Measurements from ENCODE around the gene MARK4. TPM values are rescaled to one million over a fixed set of nuclear protein-coding genes. Genes with fewer than 3 reads are reported as not detected.

The MARK4 gene
- total RNA-seq, 1 donor from 2014 or later, result 165 TPM

DNA sequence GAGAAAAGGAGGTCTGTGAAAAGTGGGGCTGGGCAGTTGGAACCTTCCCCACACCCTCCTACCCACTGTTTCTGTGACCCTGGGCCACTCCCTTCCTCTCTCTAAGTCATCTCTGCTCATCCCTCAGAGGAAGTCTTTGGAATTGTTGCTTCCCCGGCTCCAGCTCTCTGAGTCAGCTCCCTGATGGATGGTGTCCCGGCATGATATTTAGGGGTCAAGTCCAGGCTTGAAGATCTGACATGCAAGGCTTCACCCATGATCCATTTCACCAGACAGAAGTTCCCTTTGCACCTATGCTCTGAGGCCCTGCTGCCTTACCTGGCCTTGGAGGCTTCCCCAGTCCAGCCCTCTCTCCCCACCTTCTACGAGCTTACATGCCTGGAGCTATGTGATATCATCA, 19.2 kb upstream of the MARK4 start:
- Mint-ChIP-seq H3K27ac (ENCODE audit: unreplicated experiment) (no peak overlapping the region), H3K4me1 (ENCODE audit: unreplicated experiment) (peaks cover 25% of the 10 kb centered on the region), H3K27me3 (ENCODE audit: unreplicated experiment) (peaks cover 14% of the 10 kb centered on the region), H3K36me3 (ENCODE audit: low read depth, unreplicated experiment) (peaks cover 13% of the 10 kb centered on the region), H3K9me3 (ENCODE audit: unreplicated experiment) (no peaks in the 10 kb centered on the region), H3K4me3 (ENCODE audit: unreplicated experiment) (no peak overlapping the region)
- DNase-seq (ENCODE audit: low spot score), result no peak
- TF ChIP-seq, protein P1, sequence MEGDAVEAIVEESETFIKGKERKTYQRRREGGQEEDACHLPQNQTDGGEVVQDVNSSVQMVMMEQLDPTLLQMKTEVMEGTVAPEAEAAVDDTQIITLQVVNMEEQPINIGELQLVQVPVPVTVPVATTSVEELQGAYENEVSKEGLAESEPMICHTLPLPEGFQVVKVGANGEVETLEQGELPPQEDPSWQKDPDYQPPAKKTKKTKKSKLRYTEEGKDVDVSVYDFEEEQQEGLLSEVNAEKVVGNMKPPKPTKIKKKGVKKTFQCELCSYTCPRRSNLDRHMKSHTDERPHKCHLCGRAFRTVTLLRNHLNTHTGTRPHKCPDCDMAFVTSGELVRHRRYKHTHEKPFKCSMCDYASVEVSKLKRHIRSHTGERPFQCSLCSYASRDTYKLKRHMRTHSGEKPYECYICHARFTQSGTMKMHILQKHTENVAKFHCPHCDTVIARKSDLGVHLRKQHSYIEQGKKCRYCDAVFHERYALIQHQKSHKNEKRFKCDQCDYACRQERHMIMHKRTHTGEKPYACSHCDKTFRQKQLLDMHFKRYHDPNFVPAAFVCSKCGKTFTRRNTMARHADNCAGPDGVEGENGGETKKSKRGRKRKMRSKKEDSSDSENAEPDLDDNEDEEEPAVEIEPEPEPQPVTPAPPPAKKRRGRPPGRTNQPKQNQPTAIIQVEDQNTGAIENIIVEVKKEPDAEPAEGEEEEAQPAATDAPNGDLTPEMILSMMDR (IDR thresholded peaks at IDR 0.05; ENCODE audit: unreplicated experiment), result no peak

DNA sequence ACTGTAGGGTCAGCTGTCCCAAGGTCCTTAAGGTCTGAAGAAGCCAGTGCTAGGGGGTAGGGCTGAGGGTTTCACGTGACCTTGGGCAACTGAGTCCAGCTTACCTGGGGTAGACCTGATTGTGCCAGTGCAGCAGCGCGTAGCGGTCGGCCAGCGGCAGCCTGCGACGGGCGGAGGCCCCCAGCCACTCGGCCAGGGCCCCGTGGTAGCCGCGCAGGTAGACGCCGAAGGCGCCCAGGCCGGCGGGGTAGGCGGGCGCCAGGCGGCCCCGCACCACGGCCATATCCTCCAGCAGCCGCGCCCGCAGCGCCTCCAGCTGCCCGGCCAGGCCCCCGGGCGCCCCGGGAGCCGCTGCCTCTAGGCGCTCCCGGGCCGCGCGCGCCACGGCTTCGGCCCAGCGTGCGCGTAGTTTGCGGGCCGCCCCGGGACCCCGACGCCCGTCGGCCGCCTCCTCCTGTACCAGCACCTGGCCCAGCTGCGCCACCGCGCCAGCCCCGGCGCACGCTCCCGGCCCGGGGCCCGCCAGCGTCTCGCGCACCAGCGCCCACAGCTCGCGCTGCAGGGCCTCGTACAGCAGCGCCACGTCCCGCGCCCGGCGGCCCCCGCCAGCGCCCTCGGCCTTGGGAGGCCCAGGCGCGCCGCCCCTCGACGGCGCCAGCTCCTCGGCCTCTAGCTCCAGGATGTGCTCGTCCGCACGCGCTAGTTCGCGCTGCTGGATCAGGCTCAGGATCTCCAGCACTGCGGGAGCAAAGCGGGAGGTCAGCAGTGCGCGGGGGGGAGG, 16.8 kb upstream of the MARK4 start:
- H3K36me3 Mint-ChIP-seq (ENCODE audit: low read depth, unreplicated experiment), result peaks cover 21% of the 10 kb centered on the region
- no peaks in the 10 kb centered on the region for H3K9me3 Mint-ChIP-seq (ENCODE audit: unreplicated experiment)
- peak; percentile 41 for DNase-seq (ENCODE audit: low spot score)
- TF ChIP-seq, protein P1 (IDR thresholded peaks at IDR 0.05; ENCODE audit: unreplicated experiment), result no peak
- H3K27me3 Mint-ChIP-seq (ENCODE audit: unreplicated experiment), result peaks cover 14% of the 10 kb centered on the region
- peaks cover 25% of the 10 kb centered on the region for H3K4me1 Mint-ChIP-seq (ENCODE audit: unreplicated experiment)
- no peak overlapping the region for H3K27ac Mint-ChIP-seq (ENCODE audit: unreplicated experiment)
- no peak overlapping the region for H3K4me3 Mint-ChIP-seq (ENCODE audit: unreplicated experiment)

DNA sequence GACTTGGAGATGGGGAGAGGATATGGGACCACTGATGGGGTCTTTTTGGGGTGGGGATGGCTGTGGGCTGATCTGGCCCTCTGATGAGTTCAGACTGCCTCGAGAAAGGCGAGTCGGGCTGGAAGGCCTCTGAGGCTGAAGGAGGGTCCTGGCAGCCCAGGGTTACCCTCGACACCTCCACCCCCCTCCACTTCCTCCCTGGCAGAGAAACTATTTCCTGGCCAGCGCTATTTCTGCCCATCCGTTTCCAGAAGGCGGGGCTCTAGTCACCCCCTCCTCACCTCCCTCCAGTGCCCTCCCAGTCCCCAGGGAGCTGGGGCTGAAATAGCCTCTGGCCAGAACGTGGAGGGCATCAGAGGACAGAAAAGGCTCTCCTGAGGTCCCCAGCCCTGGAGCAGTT, 15.6 kb upstream of the MARK4 start:
- Mint-ChIP-seq H3K4me3 (ENCODE audit: unreplicated experiment) (no peak overlapping the region), H3K27ac (ENCODE audit: unreplicated experiment) (no peak overlapping the region), H3K27me3 (ENCODE audit: unreplicated experiment) (peaks cover 14% of the 10 kb centered on the region), H3K36me3 (ENCODE audit: low read depth, unreplicated experiment) (peaks cover 21% of the 10 kb centered on the region), H3K9me3 (ENCODE audit: unreplicated experiment) (no peaks in the 10 kb centered on the region), H3K4me1 (ENCODE audit: unreplicated experiment) (peaks cover 25% of the 10 kb centered on the region)
- DNase-seq (ENCODE audit: low spot score), result no peak
- TF ChIP-seq, protein P1 (IDR thresholded peaks at IDR 0.05; ENCODE audit: unreplicated experiment), result no peak

DNA sequence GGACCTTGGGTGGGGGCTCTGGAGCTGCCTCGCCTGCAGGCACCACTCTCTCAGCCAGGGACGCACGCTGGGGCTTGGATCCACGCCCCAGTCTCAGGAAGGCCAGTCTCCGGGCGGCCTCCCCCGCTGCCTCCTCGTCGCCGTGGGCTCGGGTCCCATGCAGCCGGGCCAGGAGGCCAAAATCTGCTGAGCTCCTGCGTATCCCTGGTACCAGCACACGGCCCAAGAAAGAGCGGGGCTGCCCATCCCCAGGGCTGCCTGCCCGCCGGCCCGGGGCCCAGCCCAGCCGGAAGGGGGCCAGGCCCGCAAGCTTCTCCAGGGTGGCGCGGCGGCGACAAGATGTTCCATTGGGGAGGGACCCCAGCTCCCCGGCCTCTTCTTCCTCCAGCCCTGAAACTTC, 12.5 kb upstream of the MARK4 start:
- Mint-ChIP-seq H3K4me1 (ENCODE audit: unreplicated experiment) (peaks cover 30% of the 10 kb centered on the region), H3K36me3 (ENCODE audit: low read depth, unreplicated experiment) (peaks cover 12% of the 10 kb centered on the region), H3K4me3 (ENCODE audit: unreplicated experiment) (no peak overlapping the region), H3K27ac (ENCODE audit: unreplicated experiment) (no peak overlapping the region), H3K27me3 (ENCODE audit: unreplicated experiment) (peaks cover 10% of the 10 kb centered on the region), H3K9me3 (ENCODE audit: unreplicated experiment) (no peaks in the 10 kb centered on the region)
- TF ChIP-seq, protein P1 (IDR thresholded peaks at IDR 0.05; ENCODE audit: unreplicated experiment), result no peak
- DNase-seq (ENCODE audit: low spot score), result no peak

DNA sequence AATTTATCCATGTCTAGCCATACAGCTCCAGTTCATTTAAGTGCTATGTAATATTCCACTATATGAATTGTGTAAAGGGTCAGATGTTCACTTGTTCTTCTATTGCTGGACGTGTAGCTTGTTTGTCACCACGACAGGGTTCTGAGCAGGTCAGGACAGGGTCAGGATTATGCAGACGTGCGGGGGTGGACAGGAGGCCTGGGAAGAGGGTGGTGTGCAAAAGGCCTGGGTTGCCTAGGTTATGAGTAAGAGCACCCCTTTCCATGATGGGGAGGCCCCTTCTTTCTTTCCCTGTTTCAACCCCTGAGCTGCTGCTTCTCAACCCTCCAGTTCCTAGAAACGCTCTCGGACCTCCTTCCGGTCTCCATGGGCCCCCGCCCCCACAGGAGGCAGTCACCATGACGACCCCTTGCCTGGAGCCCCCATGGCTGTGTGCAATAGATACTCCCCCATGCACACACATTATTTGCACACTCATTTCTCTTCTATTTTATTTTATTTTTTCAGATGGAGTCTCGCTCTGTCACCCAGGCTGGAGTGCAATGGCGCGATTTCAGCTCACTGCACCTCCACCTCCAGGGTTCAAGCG, 7.8 kb upstream of the MARK4 start:
- Mint-ChIP-seq H3K4me3 (ENCODE audit: unreplicated experiment) (no peak overlapping the region), H3K27me3 (ENCODE audit: unreplicated experiment) (peaks cover 9% of the 10 kb centered on the region), H3K4me1 (ENCODE audit: unreplicated experiment) (peaks cover 31% of the 10 kb centered on the region), H3K36me3 (ENCODE audit: low read depth, unreplicated experiment) (no peaks in the 10 kb centered on the region), H3K27ac (ENCODE audit: unreplicated experiment) (no peak overlapping the region), H3K9me3 (ENCODE audit: unreplicated experiment) (no peaks in the 10 kb centered on the region)
- TF ChIP-seq, protein P1 (IDR thresholded peaks at IDR 0.05; ENCODE audit: unreplicated experiment), result no peak
- DNase-seq (ENCODE audit: low spot score), result no peak

Measured in endothelial cell (in vitro differentiated cells).